ENCODE results near the gene PLCB2.

DNA sequence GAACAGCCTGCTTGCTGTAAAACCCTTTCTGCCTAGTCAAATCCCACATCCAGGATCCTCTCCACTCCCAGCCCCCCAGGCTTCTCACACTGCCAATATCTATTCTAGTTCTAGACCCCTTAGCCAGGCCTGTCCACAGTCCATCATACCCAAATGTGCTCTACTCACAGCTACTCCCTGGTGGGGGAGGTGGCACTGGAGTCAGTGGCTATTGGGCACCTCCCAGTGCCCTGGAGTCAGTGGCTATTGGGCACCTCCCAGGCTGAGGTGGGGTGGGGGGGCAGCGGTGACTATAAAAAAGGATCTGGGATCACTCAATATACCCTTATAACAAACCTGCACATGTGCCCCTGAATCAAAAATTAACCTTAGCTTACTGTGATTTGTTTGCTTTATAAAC is 49.5 kb upstream of the PLCB2 start:
- TF ChIP-seq, protein P1, sequence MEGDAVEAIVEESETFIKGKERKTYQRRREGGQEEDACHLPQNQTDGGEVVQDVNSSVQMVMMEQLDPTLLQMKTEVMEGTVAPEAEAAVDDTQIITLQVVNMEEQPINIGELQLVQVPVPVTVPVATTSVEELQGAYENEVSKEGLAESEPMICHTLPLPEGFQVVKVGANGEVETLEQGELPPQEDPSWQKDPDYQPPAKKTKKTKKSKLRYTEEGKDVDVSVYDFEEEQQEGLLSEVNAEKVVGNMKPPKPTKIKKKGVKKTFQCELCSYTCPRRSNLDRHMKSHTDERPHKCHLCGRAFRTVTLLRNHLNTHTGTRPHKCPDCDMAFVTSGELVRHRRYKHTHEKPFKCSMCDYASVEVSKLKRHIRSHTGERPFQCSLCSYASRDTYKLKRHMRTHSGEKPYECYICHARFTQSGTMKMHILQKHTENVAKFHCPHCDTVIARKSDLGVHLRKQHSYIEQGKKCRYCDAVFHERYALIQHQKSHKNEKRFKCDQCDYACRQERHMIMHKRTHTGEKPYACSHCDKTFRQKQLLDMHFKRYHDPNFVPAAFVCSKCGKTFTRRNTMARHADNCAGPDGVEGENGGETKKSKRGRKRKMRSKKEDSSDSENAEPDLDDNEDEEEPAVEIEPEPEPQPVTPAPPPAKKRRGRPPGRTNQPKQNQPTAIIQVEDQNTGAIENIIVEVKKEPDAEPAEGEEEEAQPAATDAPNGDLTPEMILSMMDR (IDR thresholded peaks at IDR 0.05; ENCODE audit: insufficient read depth, low read length) = no peak
- no peak for TF ChIP-seq POLR2AphosphoS5 (IDR thresholded peaks at IDR 0.05; ENCODE audit: low read depth)
- TF ChIP-seq, protein P2, sequence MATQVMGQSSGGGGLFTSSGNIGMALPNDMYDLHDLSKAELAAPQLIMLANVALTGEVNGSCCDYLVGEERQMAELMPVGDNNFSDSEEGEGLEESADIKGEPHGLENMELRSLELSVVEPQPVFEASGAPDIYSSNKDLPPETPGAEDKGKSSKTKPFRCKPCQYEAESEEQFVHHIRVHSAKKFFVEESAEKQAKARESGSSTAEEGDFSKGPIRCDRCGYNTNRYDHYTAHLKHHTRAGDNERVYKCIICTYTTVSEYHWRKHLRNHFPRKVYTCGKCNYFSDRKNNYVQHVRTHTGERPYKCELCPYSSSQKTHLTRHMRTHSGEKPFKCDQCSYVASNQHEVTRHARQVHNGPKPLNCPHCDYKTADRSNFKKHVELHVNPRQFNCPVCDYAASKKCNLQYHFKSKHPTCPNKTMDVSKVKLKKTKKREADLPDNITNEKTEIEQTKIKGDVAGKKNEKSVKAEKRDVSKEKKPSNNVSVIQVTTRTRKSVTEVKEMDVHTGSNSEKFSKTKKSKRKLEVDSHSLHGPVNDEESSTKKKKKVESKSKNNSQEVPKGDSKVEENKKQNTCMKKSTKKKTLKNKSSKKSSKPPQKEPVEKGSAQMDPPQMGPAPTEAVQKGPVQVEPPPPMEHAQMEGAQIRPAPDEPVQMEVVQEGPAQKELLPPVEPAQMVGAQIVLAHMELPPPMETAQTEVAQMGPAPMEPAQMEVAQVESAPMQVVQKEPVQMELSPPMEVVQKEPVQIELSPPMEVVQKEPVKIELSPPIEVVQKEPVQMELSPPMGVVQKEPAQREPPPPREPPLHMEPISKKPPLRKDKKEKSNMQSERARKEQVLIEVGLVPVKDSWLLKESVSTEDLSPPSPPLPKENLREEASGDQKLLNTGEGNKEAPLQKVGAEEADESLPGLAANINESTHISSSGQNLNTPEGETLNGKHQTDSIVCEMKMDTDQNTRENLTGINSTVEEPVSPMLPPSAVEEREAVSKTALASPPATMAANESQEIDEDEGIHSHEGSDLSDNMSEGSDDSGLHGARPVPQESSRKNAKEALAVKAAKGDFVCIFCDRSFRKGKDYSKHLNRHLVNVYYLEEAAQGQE (IDR thresholded peaks at IDR 0.05; ENCODE audit: insufficient replicate concordance, low read depth) = no peak
- no peak for TF ChIP-seq GABPA (IDR thresholded peaks at IDR 0.05; ENCODE audit: low read depth)
